Measurements from ENCODE around the gene OLFML1.

Gene OLFML1

GRCh38 chr11:7462706-7463105, 22.6 kb upstream of the OLFML1 start:
- Histone ChIP-seq H2BK120ac (ENCODE audit: low read depth, low read length) (no peak overlapping the region), H3K4ac (ENCODE audit: low read depth in 1 of 2, low read length in 2 of 2) (no peak overlapping the region), H3K4me3 (ENCODE audit: insufficient read depth in 1 of 2, low read depth in 1 of 2, low read length in 2 of 2) (no peak overlapping the region), H3K18ac (ENCODE audit: low read depth in 1 of 2, low read length in 2 of 2) (no peak overlapping the region), H3K27me3 (ENCODE audit: control insufficient read depth in 1 of 2, insufficient read depth in 1 of 2, low read length in 2 of 2) (peaks cover 0 to 4% of the 10 kb centered on the region in 2 experiments), H2BK12ac (ENCODE audit: low read length in 2 of 2) (no peak overlapping the region), H3K4me1 (ENCODE audit: control insufficient read depth, insufficient read depth, low read depth, low read length) (no peaks in the 10 kb centered on the region), H3K36me3 (ENCODE audit: control insufficient read depth in 1 of 2, insufficient read depth in 2 of 2, low read depth in 1 of 2, low read length in 2 of 2) (no peaks in the 10 kb centered on the region), H2BK15ac (ENCODE audit: low read depth, poor library complexity, severe bottlenecking) (no peak overlapping the region), H3K23ac (ENCODE audit: low read length in 2 of 2) (no peak overlapping the region), H3K79me1 (replicated peaks; ENCODE audit: low read length, poor library complexity, severe bottlenecking) (no peaks in the 10 kb centered on the region), H3K9me3 (ENCODE audit: control insufficient read depth, low read length) (no peaks in the 10 kb centered on the region), H3K9ac (ENCODE audit: low read length) (no peak overlapping the region), H2AK5ac (ENCODE audit: low read length, severe bottlenecking) (no peak overlapping the region), H4K91ac (ENCODE audit: low read length) (no peak overlapping the region), H2AFZ (ENCODE audit: low read depth, low read length) (no peak overlapping the region), H4K8ac (ENCODE audit: low read length) (no peak overlapping the region), H3K27ac (ENCODE audit: low read length, poor library complexity, severe bottlenecking) (no peak overlapping the region), H3K14ac (ENCODE audit: low read length in 2 of 2) (no peak overlapping the region), H3K4me2 (ENCODE audit: low read length, poor library complexity, severe bottlenecking) (no peak overlapping the region), H2BK5ac (ENCODE audit: low read depth, low read length, poor library complexity, severe bottlenecking) (no peak overlapping the region)
- 50% methylated on average over 1 of the region's 1 CpG for WGBS
- no peak for DNase-seq

DNA sequence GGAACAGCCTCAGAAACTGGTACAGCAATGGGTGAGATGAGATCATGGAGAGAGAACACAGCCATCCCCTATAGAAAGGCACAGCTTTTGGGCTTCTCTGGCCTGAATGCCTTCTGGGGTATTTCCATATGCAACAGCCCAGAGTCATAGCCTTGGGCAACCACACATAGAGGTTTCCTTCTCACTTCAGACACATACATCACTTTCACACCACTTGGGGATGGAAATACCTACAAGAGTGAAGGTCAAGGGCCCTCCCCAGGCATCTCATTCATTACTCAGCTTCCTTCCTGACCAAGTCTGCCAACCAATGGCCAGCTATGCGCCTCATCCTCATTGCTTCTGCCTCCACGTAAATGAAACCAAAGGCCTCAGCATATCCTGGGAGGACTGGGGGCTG, 17.7 kb upstream of the OLFML1 start:
- Histone ChIP-seq H3K4me1 (ENCODE audit: control insufficient read depth, insufficient read depth, low read depth, low read length) (no peaks in the 10 kb centered on the region), H2AFZ (ENCODE audit: low read depth, low read length) (no peak overlapping the region), H3K36me3 (ENCODE audit: control insufficient read depth in 1 of 2, insufficient read depth in 2 of 2, low read depth in 1 of 2, low read length in 2 of 2) (no peaks in the 10 kb centered on the region), H4K91ac (ENCODE audit: low read length) (no peak overlapping the region), H3K4me3 (ENCODE audit: insufficient read depth in 1 of 2, low read depth in 1 of 2, low read length in 2 of 2) (no peak overlapping the region), H2BK15ac (ENCODE audit: low read depth, poor library complexity, severe bottlenecking) (no peak overlapping the region), H3K23ac (ENCODE audit: low read length in 2 of 2) (no peak overlapping the region), H3K27me3 (ENCODE audit: control insufficient read depth in 1 of 2, insufficient read depth in 1 of 2, low read length in 2 of 2) (peaks cover 0 to 4% of the 10 kb centered on the region in 2 experiments), H3K18ac (ENCODE audit: low read depth in 1 of 2, low read length in 2 of 2) (no peak overlapping the region), H2BK120ac (ENCODE audit: low read depth, low read length) (no peak overlapping the region), H3K14ac (ENCODE audit: low read length in 2 of 2) (no peak overlapping the region), H2BK5ac (ENCODE audit: low read depth, low read length, poor library complexity, severe bottlenecking) (no peak overlapping the region), H3K27ac (ENCODE audit: low read length, poor library complexity, severe bottlenecking) (no peak overlapping the region), H3K9me3 (ENCODE audit: control insufficient read depth, low read length) (no peaks in the 10 kb centered on the region), H3K4ac (ENCODE audit: low read depth in 1 of 2, low read length in 2 of 2) (no peak overlapping the region), H3K4me2 (ENCODE audit: low read length, poor library complexity, severe bottlenecking) (no peak overlapping the region), H4K8ac (ENCODE audit: low read length) (no peak overlapping the region), H2AK5ac (ENCODE audit: low read length, severe bottlenecking) (no peak overlapping the region), H2BK12ac (ENCODE audit: low read length in 2 of 2) (no peak overlapping the region), H3K9ac (ENCODE audit: low read length) (no peak overlapping the region), H3K79me1 (replicated peaks; ENCODE audit: low read length, poor library complexity, severe bottlenecking) (no peaks in the 10 kb centered on the region)
- DNase-seq: no peak
- 62% methylated on average over 2 of the region's 2 CpGs for WGBS

- Histone ChIP-seq H3K79me1 (replicated peaks; ENCODE audit: low read length, poor library complexity, severe bottlenecking) (no peaks in the 10 kb centered on the region), H4K91ac (ENCODE audit: low read length) (no peak overlapping the region), H3K14ac (ENCODE audit: low read length in 2 of 2) (no peak overlapping the region), H3K23ac (ENCODE audit: low read length in 2 of 2) (no peak overlapping the region), H3K27me3 (ENCODE audit: control insufficient read depth in 1 of 2, insufficient read depth in 1 of 2, low read length in 2 of 2) (no peaks in the 10 kb centered on the region), H2AFZ (ENCODE audit: low read depth, low read length) (no peak overlapping the region), H3K18ac (ENCODE audit: low read depth in 1 of 2, low read length in 2 of 2) (no peak overlapping the region), H3K27ac (ENCODE audit: low read length, poor library complexity, severe bottlenecking) (no peak overlapping the region), H3K36me3 (ENCODE audit: control insufficient read depth in 1 of 2, insufficient read depth in 2 of 2, low read depth in 1 of 2, low read length in 2 of 2) (no peaks in the 10 kb centered on the region), H3K4me2 (ENCODE audit: low read length, poor library complexity, severe bottlenecking) (no peak overlapping the region), H4K8ac (ENCODE audit: low read length) (no peak overlapping the region), H2BK12ac (ENCODE audit: low read length in 2 of 2) (no peak overlapping the region), H3K4ac (ENCODE audit: low read depth in 1 of 2, low read length in 2 of 2) (no peak overlapping the region), H2AK5ac (ENCODE audit: low read length, severe bottlenecking) (no peak overlapping the region), H3K9me3 (ENCODE audit: control insufficient read depth, low read length) (no peaks in the 10 kb centered on the region), H3K4me1 (ENCODE audit: control insufficient read depth, insufficient read depth, low read depth, low read length) (no peaks in the 10 kb centered on the region), H3K4me3 (ENCODE audit: insufficient read depth in 1 of 2, low read depth in 1 of 2, low read length in 2 of 2) (no peak overlapping the region), H2BK5ac (ENCODE audit: low read depth, low read length, poor library complexity, severe bottlenecking) (no peak overlapping the region), H2BK15ac (ENCODE audit: low read depth, poor library complexity, severe bottlenecking) (no peak overlapping the region), H3K9ac (ENCODE audit: low read length) (no peak overlapping the region), H2BK120ac (ENCODE audit: low read depth, low read length) (no peak overlapping the region)
- DNase-seq: no peak
- 79% methylated on average over 5 of the region's 5 CpGs for WGBS
These were observed 15.9 kb upstream of the OLFML1 start for GRCh38 chr11:7469351-7469865.

DNA sequence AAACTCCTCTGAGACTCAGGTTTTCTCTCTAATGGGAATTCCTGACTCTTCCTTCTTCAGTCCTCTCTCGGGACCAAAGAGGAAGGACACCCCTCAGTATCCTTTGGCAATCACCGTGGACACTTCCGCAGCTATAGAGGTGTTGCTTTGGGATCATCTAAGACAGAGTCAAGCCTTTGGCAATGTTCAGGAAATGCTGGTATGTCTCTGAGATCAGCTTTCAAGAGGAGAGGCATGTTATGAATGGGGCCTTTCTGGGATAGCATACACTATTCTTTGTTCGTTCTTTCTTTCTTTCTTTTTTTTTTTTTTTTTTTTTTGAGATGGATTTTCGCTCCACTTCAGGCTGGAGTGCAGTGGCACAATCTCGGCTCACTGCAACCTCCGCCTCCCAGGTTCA, 14.2 kb upstream of the OLFML1 start:
- Histone ChIP-seq H3K4ac (ENCODE audit: low read depth in 1 of 2, low read length in 2 of 2) (no peak overlapping the region), H3K36me3 (ENCODE audit: control insufficient read depth in 1 of 2, insufficient read depth in 2 of 2, low read depth in 1 of 2, low read length in 2 of 2) (no peaks in the 10 kb centered on the region), H2BK15ac (ENCODE audit: low read depth, poor library complexity, severe bottlenecking) (no peak overlapping the region), H2BK12ac (ENCODE audit: low read length in 2 of 2) (no peak overlapping the region), H3K9me3 (ENCODE audit: control insufficient read depth, low read length) (no peaks in the 10 kb centered on the region), H2BK5ac (ENCODE audit: low read depth, low read length, poor library complexity, severe bottlenecking) (no peak overlapping the region), H3K9ac (ENCODE audit: low read length) (no peak overlapping the region), H3K23ac (ENCODE audit: low read length in 2 of 2) (no peak overlapping the region), H4K8ac (ENCODE audit: low read length) (no peak overlapping the region), H3K4me1 (ENCODE audit: control insufficient read depth, insufficient read depth, low read depth, low read length) (no peaks in the 10 kb centered on the region), H2BK120ac (ENCODE audit: low read depth, low read length) (no peak overlapping the region), H3K27me3 (ENCODE audit: control insufficient read depth in 1 of 2, insufficient read depth in 1 of 2, low read length in 2 of 2) (no peaks in the 10 kb centered on the region), H4K91ac (ENCODE audit: low read length) (no peak overlapping the region), H2AFZ (ENCODE audit: low read depth, low read length) (no peak overlapping the region), H3K27ac (ENCODE audit: low read length, poor library complexity, severe bottlenecking) (no peak overlapping the region), H2AK5ac (ENCODE audit: low read length, severe bottlenecking) (no peak overlapping the region), H3K14ac (ENCODE audit: low read length in 2 of 2) (no peak overlapping the region), H3K79me1 (replicated peaks; ENCODE audit: low read length, poor library complexity, severe bottlenecking) (no peaks in the 10 kb centered on the region), H3K4me3 (ENCODE audit: insufficient read depth in 1 of 2, low read depth in 1 of 2, low read length in 2 of 2) (no peak overlapping the region), H3K4me2 (ENCODE audit: low read length, poor library complexity, severe bottlenecking) (no peak overlapping the region), H3K18ac (ENCODE audit: low read depth in 1 of 2, low read length in 2 of 2) (no peak overlapping the region)
- DNase-seq: no peak
- 88% methylated on average over 4 of the region's 7 CpGs for WGBS

All from mesenchymal stem cell (in vitro differentiated cells and primary cell).